SU-DHL-6 (cell line): ENCODE measurements around the gene RADIL.

ENCODE experiments used
- EZH2phosphoT487 ChIP-seq: fragments of 200-600 bp; sonication (generic), shearing (Covaris generic); conservative IDR thresholded peaks from 2 replicates; pipeline ENCODE4 v1.6.1; 2018; ENCODE audit warnings: mild to moderate bottlenecking, antibody characterized with exemption, low read length, moderate library complexity, mixed read lengths
- TF ChIP-seq, protein P1 (sequence below): fragments of 200-600 bp; sonication (generic); IDR thresholded peaks from one replicate; pipeline ENCODE4 v1.5.1; 2017; ENCODE audit warnings: antibody characterized with exemption, mild to moderate bottlenecking, low read length, moderate library complexity; ENCODE audit not compliant: insufficient read depth, poor library complexity, severe bottlenecking

DNA sequence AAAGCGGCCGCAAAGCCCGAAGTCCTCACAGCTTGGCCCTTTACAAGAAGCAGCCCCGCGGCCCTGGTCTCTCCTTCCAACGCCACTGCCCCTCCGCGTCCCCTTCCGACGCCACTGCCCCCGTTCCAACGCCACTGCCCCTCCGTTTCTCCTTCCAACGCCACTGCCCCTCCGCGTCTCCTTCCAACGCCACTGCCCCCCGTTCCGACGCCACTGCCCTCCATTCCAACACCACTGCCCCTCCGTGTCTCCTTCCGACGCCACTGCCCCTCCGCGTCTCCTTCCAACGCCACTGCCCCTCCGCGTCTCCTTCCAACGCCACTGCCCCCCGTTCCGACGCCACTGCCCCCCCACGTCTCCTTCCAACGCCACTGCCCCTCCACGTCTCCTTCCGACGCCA lies 75.0 kb downstream of the RADIL start:
- TF ChIP-seq, protein P1, sequence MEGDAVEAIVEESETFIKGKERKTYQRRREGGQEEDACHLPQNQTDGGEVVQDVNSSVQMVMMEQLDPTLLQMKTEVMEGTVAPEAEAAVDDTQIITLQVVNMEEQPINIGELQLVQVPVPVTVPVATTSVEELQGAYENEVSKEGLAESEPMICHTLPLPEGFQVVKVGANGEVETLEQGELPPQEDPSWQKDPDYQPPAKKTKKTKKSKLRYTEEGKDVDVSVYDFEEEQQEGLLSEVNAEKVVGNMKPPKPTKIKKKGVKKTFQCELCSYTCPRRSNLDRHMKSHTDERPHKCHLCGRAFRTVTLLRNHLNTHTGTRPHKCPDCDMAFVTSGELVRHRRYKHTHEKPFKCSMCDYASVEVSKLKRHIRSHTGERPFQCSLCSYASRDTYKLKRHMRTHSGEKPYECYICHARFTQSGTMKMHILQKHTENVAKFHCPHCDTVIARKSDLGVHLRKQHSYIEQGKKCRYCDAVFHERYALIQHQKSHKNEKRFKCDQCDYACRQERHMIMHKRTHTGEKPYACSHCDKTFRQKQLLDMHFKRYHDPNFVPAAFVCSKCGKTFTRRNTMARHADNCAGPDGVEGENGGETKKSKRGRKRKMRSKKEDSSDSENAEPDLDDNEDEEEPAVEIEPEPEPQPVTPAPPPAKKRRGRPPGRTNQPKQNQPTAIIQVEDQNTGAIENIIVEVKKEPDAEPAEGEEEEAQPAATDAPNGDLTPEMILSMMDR = no peak
- no peak for TF ChIP-seq EZH2phosphoT487
